HCT116 (cell line): ENCODE measurements around the gene PRKD2. TPM values are rescaled to one million over a fixed set of nuclear protein-coding genes. Genes with fewer than 3 reads are reported as not detected.

ENCODE experiments used
- ATAC-seq: fragments of 200-7000 bp; cut with Tn5 transposase; 2 replicates; pipeline ENCODE4 v1.9.1; 2020; ENCODE audit warnings: mild to moderate bottlenecking, moderate library complexity
- BruUV-seq: library from RNA; stranded (reverse); fragments of 400-500 nt; replicated peaks from 2 replicates; lab custom pipeline; 2021; lab: Mats Ljungman, UMichigan
- CTCF ChIA-PET: fragments of 300-600 bp; sonication (Branson Sonifier 250); formaldehyde crosslinking; loops from one replicate; lab custom pipeline; 2021; ENCODE audit warnings: antibody characterized with exemption; lab: Charles Lee
- POLR2A ChIA-PET: fragments of 300-600, 350-600 bp; sonication (Branson Sonifier 250); formaldehyde crosslinking; loops from one replicate; lab custom pipeline; 2021; ENCODE audit warnings: antibody characterized with exemption; lab: Charles Lee
- RAD21 ChIA-PET, 2 experiments: fragments of 300-600 bp; sonication (Branson Sonifier 250); formaldehyde crosslinking; loops; one replicate each; lab custom pipeline; 2023; ENCODE audit warnings: low total read pairs in 2 of 2; ENCODE audit not compliant: uncharacterized antibody in 2 of 2, unreplicated experiment in 2 of 2, low non-redundant PET in 1 of 2; lab: Charles Lee
- DNase-seq: peaks from one replicate; pipeline ENCODE4 v3.0.0-alpha.2; 2010; ENCODE audit warnings: low read depth, low spot score
- H2AFZ ChIP-seq: fragments of 200-600 bp; shearing (Covaris generic), sonication (generic); 2 replicates; pipeline ENCODE4 v1.6.1; 2017; ENCODE audit warnings: low read depth, mixed run types, mixed read lengths, antibody characterized with exemption, low read length; ENCODE audit not compliant: poor library complexity, severe bottlenecking
- H3K27ac ChIP-seq: 2 replicates; pipeline ENCODE4 v1.5.1; 2012; ENCODE audit warnings: low read depth, low read length
- H3K27me3 ChIP-seq: fragments of 200-600 bp; sonication (generic); 2 replicates; pipeline ENCODE4 v1.6.1; 2016; ENCODE audit warnings: mixed run types, low read length, mixed read lengths; ENCODE audit not compliant: insufficient read depth
- H3K36me3 ChIP-seq, 2 experiments: fragments of 200-500 bp in 1 of 2; fragments of 200-600 bp in 1 of 2; sonication (Bioruptor generic) in 1 of 2; sonication (generic) in 1 of 2; 2 replicates each; pipeline versions ENCODE4 v1.5.1 to v1.6.1; 2014 to 2016; ENCODE audit warnings: low read length in 2 of 2, inconsistent platforms in 1 of 2, mixed read lengths in 1 of 2, mixed run types in 1 of 2; ENCODE audit not compliant: insufficient read depth in 2 of 2, control insufficient read depth in 1 of 2
- H3K4me1 ChIP-seq, 2 experiments: fragments of 200-600 bp in 1 of 2; sonication (generic) in 1 of 2; 2 replicates each; pipeline versions ENCODE4 v1.5.1 to v1.6.1; 2012 to 2017; ENCODE audit warnings: low read length in 2 of 2, inconsistent platforms in 1 of 2, mild to moderate bottlenecking in 1 of 2, mixed read lengths in 1 of 2, mixed run types in 1 of 2, moderate library complexity in 1 of 2; ENCODE audit not compliant: insufficient read depth in 2 of 2, control insufficient read depth in 1 of 2
- H3K4me2 ChIP-seq: fragments of 200-600 bp; sonication (generic); 2 replicates; pipeline ENCODE4 v1.6.1; 2017; ENCODE audit warnings: mixed run types, low read length, mixed read lengths
- H3K4me3 ChIP-seq, 2 experiments: fragments of 200-600 bp in 1 of 2; sonication (generic) in 1 of 2; replicated peaks in 1 of 2; 2 replicates each; pipeline ENCODE4 v1.5.1; 2011 to 2016; ENCODE audit warnings: low read length in 2 of 2, control low read depth in 1 of 2, low read depth in 1 of 2, mild to moderate bottlenecking in 1 of 2, mixed read lengths in 1 of 2, mixed run types in 1 of 2
- H3K79me2 ChIP-seq: fragments of 200-600 bp; sonication (generic); 2 replicates; pipeline ENCODE4 v1.6.1; 2017; ENCODE audit warnings: mild to moderate bottlenecking, mixed run types, low read length, moderate library complexity, mixed read lengths; ENCODE audit not compliant: insufficient read depth
- H3K9ac ChIP-seq: fragments of 200-600 bp; sonication (generic); 2 replicates; pipeline ENCODE4 v1.6.1; 2016; ENCODE audit warnings: low read length, mixed read lengths
- H3K9me2 ChIP-seq: fragments of 200-600 bp; sonication (generic), shearing (Covaris generic); 2 replicates; pipeline ENCODE4 v1.6.1; 2017; ENCODE audit warnings: mixed run types, mild to moderate bottlenecking, moderate library complexity; ENCODE audit not compliant: insufficient read depth
- H3K9me3 ChIP-seq, 2 experiments: fragments of 200-500 bp in 1 of 2; fragments of 200-600 bp in 1 of 2; sonication (Bioruptor generic) in 1 of 2; sonication (generic) in 1 of 2; 2 replicates each; pipeline ENCODE4 v1.6.1; 2014 to 2017; ENCODE audit warnings: low read length in 2 of 2, mixed read lengths in 2 of 2, inconsistent platforms in 1 of 2, low read depth in 1 of 2, mild to moderate bottlenecking in 1 of 2, mixed run types in 1 of 2, moderate library complexity in 1 of 2; ENCODE audit not compliant: control insufficient read depth in 1 of 2, insufficient read depth in 1 of 2
- H4K20me1 ChIP-seq: fragments of 200-600 bp; sonication (generic), shearing (Covaris generic); 2 replicates; pipeline ENCODE4 v1.6.1; 2017; ENCODE audit warnings: mixed run types, mild to moderate bottlenecking, moderate library complexity; ENCODE audit not compliant: insufficient read depth
- CEBPB ChIP-seq: IDR thresholded peaks from 2 replicates; pipeline ENCODE4 v1.6.1; 2012; ENCODE audit warnings: low read depth
- EGR1 ChIP-seq: IDR thresholded peaks from 2 replicates; pipeline ENCODE4 v1.6.1; 2012; ENCODE audit warnings: low read depth
- JUND ChIP-seq: IDR thresholded peaks from 2 replicates; pipeline ENCODE4 v1.6.1; 2012
- RAD21 ChIP-seq: IDR thresholded peaks from 2 replicates; pipeline ENCODE4 v1.6.1; 2012; ENCODE audit warnings: low read depth, mild to moderate bottlenecking
- ZFX ChIP-seq: fragments of 450-650 bp; IDR thresholded peaks from 2 replicates; pipeline ENCODE4 v1.6.1; 2017
- ZNF274 ChIP-seq: fragments of 200-500 bp; sonication (Bioruptor generic); IDR thresholded peaks from 2 replicates; pipeline ENCODE4 v1.6.1; 2014; ENCODE audit warnings: mild to moderate bottlenecking, low read depth, low read length, inconsistent platforms
- intact Hi-C: fragments of 100-400 bp; cut with micrococcal nuclease; formaldehyde crosslinking; loops from 2 replicates; pipeline ENCODE4 v1.10.0; 2022
- total RNA-seq: library from RNA; stranded (reverse); gene quantifications from one replicate; pipeline ENCODE4 v1.2.1, GENCODE V29; 2021; ENCODE audit not compliant: unreplicated experiment
- TF ChIP-seq, protein P1 (sequence below): IDR thresholded peaks from 2 replicates; pipeline ENCODE4 v1.6.1; 2012; ENCODE audit warnings: low read depth
- TF ChIP-seq, protein P2 (sequence below), 3 experiments: fragments of 200-600 bp in 1 of 3; sonication (generic) in 1 of 3; IDR thresholded peaks in 2 of 3; conservative IDR thresholded peaks in 1 of 3; 2 replicates each; pipeline ENCODE4 v1.5.1; 2012 to 2017; ENCODE audit warnings: low read depth in 2 of 3, low read length in 2 of 3, antibody characterized with exemption in 1 of 3, borderline replicate concordance in 1 of 3, control low read depth in 1 of 3, mild to moderate bottlenecking in 1 of 3, mixed read lengths in 1 of 3, mixed run types in 1 of 3, moderate library complexity in 1 of 3; ENCODE audit not compliant: insufficient read depth in 1 of 3

PRKD2 gene
- total RNA-seq, 1 experiment from 2014 or later, result 73.5 TPM

DNA sequence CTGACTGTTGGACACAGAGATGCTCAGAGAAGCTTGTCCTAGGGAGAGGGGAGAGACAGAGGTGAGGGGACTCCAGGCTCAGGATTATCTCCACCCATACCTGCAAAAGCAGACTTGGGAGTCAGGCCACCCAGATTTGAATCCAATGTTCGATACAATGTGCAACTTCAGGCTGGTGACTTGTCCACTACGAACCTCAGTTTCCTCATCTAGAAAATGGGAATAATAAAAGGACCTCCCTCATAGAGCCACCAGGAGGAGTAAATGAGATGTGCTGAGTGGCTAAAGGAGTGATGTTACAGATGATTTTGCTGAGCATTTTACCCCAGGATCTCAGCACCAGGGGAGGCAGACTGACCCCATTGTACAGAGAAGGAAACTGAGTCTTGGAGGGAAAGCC, 25.0 kb downstream of the PRKD2 start (continued):
- TF ChIP-seq, protein P1, sequence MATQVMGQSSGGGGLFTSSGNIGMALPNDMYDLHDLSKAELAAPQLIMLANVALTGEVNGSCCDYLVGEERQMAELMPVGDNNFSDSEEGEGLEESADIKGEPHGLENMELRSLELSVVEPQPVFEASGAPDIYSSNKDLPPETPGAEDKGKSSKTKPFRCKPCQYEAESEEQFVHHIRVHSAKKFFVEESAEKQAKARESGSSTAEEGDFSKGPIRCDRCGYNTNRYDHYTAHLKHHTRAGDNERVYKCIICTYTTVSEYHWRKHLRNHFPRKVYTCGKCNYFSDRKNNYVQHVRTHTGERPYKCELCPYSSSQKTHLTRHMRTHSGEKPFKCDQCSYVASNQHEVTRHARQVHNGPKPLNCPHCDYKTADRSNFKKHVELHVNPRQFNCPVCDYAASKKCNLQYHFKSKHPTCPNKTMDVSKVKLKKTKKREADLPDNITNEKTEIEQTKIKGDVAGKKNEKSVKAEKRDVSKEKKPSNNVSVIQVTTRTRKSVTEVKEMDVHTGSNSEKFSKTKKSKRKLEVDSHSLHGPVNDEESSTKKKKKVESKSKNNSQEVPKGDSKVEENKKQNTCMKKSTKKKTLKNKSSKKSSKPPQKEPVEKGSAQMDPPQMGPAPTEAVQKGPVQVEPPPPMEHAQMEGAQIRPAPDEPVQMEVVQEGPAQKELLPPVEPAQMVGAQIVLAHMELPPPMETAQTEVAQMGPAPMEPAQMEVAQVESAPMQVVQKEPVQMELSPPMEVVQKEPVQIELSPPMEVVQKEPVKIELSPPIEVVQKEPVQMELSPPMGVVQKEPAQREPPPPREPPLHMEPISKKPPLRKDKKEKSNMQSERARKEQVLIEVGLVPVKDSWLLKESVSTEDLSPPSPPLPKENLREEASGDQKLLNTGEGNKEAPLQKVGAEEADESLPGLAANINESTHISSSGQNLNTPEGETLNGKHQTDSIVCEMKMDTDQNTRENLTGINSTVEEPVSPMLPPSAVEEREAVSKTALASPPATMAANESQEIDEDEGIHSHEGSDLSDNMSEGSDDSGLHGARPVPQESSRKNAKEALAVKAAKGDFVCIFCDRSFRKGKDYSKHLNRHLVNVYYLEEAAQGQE, result no peak
- TF ChIP-seq RAD21 (no peak), JUND (no peak)

GRCh38 chr19:46691104-46691503, 25.8 kb downstream of the PRKD2 start:
- Histone ChIP-seq H3K27ac (no peak overlapping the region), H3K9me3 (no peaks in the 10 kb centered on the region), H3K4me2 (no peak overlapping the region), H3K9ac (no peak overlapping the region), H3K79me2 (peaks cover 3% of the 10 kb centered on the region; the same call in 1 of the 2 replicates), H3K36me3 (peaks cover 56 to 64% of the 10 kb centered on the region in 2 experiments), H3K4me1 (peaks cover 0 to 9% of the 10 kb centered on the region in 2 experiments; a peak in 2 of 4 replicates), H3K27me3 (no peaks in the 10 kb centered on the region), H3K4me3 (no peak overlapping the region), H3K9me2 (no peaks in the 10 kb centered on the region), H2AFZ (no peak overlapping the region), H4K20me1 (peaks cover 3% of the 10 kb centered on the region; the same call in 1 of the 2 replicates)
- BruUV-seq, result no TSS peak
- intact Hi-C loops, result no loop called here
- CTCF ChIA-PET, result no interaction called here
- TF ChIP-seq, protein P1, result no peak
- TF ChIP-seq EGR1, result no peak
- TF ChIP-seq, protein P2, sequence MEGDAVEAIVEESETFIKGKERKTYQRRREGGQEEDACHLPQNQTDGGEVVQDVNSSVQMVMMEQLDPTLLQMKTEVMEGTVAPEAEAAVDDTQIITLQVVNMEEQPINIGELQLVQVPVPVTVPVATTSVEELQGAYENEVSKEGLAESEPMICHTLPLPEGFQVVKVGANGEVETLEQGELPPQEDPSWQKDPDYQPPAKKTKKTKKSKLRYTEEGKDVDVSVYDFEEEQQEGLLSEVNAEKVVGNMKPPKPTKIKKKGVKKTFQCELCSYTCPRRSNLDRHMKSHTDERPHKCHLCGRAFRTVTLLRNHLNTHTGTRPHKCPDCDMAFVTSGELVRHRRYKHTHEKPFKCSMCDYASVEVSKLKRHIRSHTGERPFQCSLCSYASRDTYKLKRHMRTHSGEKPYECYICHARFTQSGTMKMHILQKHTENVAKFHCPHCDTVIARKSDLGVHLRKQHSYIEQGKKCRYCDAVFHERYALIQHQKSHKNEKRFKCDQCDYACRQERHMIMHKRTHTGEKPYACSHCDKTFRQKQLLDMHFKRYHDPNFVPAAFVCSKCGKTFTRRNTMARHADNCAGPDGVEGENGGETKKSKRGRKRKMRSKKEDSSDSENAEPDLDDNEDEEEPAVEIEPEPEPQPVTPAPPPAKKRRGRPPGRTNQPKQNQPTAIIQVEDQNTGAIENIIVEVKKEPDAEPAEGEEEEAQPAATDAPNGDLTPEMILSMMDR (IDR thresholded peaks at IDR 0.05 in 2 of 3, conservative IDR thresholded peaks at IDR 0.05 in 1 of 3; ENCODE audit: borderline replicate concordance in 1 of 3, insufficient read depth in 1 of 3, low read depth in 2 of 3, low read length in 2 of 3), result no peak
- TF ChIP-seq RAD21, result no peak
- TF ChIP-seq ZFX, result no peak
- TF ChIP-seq CEBPB, result no peak
- no peak for TF ChIP-seq ZNF274
- POLR2A ChIA-PET, result no interaction called here
- no peak for DNase-seq
- RAD21 ChIA-PET, result no interaction called here
- no peak for ATAC-seq
